Suprapubic skin (tissue), 4 donors: ENCODE data around the gene ZNF639.
"Not testable (repeated sequence)": the region's sequence is repeated elsewhere in the genome, so short reads cannot be mapped to it uniquely, and the experiment has no call there.

Experiments
- CTCF ChIP-seq, 2 donors: fragments of 200-600 bp in 1 of 2; fragments of 450-650 bp in 1 of 2; sonication (generic) in 1 of 2; IDR thresholded peaks; one replicate each; pipeline ENCODE4 v1.5.1; 2016 to 2019; ENCODE audit warnings: antibody characterized with exemption in 2 of 2, mild to moderate bottlenecking in 1 of 2, moderate library complexity in 1 of 2
- EP300 ChIP-seq: sonication (generic); formaldehyde crosslinking; IDR thresholded peaks from one replicate; pipeline ENCODE4 v1.6.1; 2017; ENCODE audit warnings: antibody characterized with exemption
- POLR2A ChIP-seq, 2 donors: fragments of 450-650 bp; IDR thresholded peaks; one replicate each; pipeline ENCODE4 v1.6.1; 2017; ENCODE audit warnings: antibody characterized with exemption in 2 of 2, mild to moderate bottlenecking in 2 of 2, moderate library complexity in 2 of 2
- POLR2AphosphoS5 ChIP-seq, 3 donors: sonication (generic); formaldehyde crosslinking; IDR thresholded peaks; one replicate each; pipeline ENCODE4 v1.6.1; 2017; ENCODE audit warnings: antibody characterized with exemption in 3 of 3

GRCh38 chr3:179274434-179274833 is 48.4 kb upstream of the ZNF639 start:
- TF ChIP-seq CTCF (IDR thresholded peaks at IDR 0.05); POLR2A (IDR thresholded peaks at IDR 0.05); POLR2AphosphoS5 (IDR thresholded peaks at IDR 0.05); EP300: not testable (repeated sequence)
